Glomerular visceral epithelial cell (primary cell): ENCODE measurements around the gene SAP25.

ENCODE experiments used
- DNase-seq: peaks from one replicate; pipeline ENCODE4 v3.0.0-alpha.2; 2016; ENCODE audit errors: extremely low spot score

The SAP25 gene

GRCh38 chr7:100595188-100595587 is 21.5 kb upstream of the SAP25 start:
- no peak for DNase-seq

GRCh38 chr7:100591596-100591995 is 17.9 kb upstream of the SAP25 start:
- DNase-seq = no peak

DNA sequence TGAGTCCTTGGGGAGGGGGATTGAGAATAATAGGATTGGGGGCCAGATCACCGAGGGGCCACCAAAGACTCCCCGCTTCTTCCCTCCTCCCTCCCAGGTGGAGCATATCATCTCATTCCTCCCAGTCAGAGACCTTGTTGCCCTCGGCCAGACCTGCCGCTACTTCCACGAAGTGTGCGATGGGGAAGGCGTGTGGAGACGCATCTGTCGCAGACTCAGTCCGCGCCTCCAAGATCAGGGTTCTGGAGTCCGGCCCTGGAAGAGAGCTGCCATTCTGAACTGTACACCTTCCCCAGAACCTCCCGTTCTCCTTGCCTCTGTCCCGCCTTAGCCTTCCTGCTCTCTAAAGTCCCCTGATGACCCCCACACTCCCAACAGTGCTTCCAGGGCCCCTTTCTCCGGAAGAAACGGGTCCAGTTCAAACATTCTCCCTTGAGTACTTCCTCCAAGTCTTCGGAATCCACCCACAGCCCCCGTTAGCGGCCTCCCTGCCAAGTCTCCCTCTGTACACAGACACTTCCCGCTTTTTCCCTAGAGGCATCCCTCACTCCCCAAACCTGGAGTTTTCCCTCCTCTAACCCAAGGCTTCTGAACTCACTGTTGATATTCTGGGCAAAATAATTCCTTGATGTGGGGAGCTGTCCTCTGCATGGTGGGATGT is 16.5 kb upstream of the SAP25 start:
- DNase-seq = no peak

DNA sequence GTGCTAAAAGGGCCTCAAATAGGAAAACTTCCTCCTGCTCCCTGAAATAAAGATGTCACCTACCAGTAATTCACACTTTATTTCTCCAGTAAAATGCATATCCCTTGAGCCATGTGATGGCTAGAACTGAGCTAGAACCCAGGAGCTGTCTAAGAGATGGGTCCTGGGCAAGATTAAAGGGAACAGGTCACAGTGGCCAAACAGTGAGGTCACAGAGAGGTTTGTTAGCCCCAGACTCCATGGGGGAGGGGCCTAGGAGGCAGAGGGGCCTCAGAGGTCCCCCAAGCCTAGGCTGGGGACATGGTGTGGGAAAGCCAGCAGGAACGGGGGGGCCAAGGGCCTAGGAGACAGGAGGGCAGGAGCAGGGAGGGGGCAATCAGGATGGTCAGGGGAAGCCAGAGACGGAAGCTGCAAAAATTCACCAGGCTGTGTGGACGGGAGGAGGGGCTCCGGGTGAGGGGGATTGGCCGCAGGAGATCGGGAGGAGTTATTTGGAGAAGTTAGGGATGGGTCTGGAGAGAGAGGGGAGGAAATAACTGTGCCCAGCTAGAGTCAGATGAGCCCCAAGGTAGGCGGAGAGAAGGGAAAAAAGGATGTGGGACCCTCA is 15.7 kb upstream of the SAP25 start:
- no peak for DNase-seq

DNA sequence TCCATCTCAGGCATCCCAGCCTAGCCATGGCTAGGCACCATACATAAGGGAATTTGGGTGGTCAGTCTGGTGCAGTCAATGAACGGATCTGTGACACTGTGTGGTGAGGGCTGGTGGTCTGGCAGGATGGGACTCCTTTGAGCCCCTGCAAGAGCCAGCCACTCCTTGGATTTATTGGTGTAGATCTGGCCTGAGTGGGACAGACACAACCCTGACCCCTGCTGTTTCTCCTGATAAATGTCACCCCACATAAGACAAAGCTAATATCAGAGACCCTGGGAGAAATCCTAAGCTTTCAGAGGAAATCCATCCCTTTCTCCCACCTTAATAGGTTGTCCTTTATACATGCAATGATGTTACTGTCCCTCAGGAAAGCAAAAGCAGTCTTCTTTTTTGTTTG is 14.7 kb upstream of the SAP25 start:
- DNase-seq = peak; percentile 32

- DNase-seq = peak; percentile 100
Observed at GRCh38 chr7:100586266-100587025, 12.7 kb upstream of the SAP25 start, which contains the start of gene FBXO24. TSS of gene FBXO24 (plus strand) at chr7:100586328. CDS start at chr7:100586626, 298 bp downstream.

DNA sequence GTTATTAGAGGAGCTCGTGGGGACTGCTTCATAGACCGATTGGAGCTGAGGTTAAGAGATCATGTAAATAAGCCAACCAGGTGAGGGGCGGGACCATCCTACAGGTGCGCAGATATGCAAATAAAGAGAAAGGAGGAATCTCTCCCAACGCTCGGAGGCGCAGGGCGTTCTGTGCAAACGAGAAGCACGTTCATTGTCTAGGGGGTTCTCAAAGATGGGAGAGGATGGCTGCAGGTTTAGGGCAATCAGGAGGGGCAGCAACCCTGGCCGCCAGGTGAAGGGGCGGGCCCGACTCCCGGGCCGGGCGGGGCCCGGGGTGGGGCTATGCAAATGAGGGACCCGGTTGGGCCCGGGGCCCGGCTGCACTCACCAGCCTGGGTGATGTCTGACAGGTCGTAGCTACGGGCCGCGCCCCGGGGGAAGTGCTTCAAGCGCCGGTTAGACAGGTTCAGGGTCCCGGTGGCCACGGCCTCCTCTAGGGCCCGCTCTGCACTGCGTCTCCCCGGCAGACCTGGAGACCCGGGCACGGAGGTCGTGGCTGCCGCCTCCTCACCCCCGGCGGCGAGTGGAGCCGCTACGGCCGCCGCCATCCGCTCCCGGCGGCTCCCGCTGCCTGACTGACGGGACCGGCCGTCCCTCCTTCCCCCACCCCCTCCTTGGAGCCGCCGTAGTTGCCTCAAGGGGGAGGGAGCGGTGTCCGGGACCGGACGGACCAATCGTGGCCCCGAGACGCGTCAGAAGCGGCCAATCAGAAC is 12.0 kb upstream of the SAP25 start, which contains the start of gene LRCH4:
LRCH4 (minus strand) TSS at position 619 of the 755 bp plus-strand sequence; CDS start at position 590, 29 bp downstream.
- DNase-seq = peak; percentile 26

DNA sequence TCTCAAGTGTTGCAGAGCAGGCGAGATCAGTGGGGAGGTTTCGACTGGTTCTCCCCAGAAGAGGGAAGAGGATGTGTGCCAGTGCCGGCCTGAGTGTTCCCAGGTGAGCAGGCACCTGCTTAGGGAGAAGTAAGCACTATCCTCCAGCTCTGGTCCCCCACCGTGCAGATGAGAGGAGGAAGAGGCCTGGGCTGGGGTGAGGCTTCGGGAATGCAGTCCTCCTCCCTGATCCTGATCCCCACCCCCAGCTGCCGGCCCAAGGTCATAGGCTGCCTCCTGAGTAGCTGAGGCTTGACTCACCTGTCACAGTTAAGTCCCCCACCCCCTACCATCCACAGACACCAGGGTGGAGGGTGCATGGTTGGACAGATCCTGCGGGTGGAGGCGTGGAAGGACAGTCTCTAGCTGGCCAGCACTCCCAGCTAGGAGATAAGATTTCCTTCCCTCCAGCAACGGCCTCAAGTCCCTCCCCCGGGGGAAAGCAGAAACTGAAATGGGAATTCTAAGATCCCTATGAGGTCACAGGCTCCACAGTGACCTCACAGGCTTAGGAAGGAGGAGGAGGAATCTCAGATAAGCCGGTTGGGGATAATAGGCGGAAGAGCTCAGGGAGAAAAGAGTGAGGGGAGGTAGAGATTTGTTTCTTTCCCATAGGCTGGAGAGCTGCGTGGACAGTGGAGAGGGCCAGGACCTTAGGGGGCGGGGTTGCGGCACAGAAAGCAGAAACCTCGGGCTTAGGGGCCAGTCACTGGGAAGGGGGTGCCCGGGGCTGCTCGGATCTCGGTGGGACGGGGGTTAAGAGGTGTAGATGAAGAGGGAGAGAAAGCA is 11.2 kb upstream of the SAP25 start:
- DNase-seq = peak; percentile 31

DNA sequence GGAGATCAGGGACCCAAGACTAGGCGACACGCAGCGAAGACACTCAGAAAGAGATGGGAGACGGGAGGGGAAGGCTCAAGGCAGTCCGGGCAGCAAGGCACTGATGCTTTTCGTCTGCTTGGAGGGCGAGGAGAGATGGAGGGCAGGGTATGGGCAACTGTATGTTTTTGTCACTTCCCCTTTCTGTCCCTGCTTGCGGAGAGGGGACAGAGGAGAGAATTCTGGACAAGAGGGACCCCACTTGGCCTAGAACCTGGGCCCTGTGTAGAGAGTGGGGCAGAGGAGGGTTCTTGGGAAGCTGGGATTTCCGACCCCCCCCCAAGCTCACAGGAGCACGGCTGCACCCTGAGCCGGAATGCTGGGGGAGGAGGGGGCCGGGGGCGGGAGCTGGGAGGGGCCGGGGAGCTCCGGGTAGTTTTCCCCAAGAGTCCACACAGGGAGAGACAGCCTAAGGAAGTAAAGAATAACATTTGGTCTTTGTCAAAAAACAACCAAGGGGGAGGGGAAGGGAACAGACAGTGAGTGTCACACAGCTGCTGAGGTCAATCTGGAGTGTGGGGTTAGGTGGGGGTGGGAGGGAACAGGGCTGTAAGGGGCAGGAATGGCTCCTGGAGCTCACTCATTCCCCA is 10.5 kb upstream of the SAP25 start:
- DNase-seq = no peak

- DNase-seq = peak; percentile 11
Observed at GRCh38 chr7:100583132-100584053, 9.7 kb upstream of the SAP25 start.

DNA sequence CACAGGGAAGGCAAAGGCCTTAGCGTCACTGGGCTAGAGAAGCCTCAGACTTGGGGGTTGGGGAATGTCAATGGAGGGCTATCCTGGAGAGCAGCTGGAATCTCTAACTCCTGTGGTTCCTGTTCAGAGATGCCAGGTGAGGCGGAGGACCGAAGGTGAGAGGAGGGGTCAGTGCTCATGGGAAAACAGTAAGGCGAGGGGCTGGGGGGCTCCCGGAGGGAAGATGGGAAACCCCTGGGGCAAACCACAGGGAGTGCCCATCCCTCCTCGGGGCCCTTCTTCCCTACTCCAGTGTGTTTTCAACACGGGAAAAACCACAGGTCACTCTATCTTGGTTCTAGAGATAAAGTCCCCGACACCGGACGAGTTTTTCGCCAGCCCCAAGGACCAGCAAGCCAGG is 8.9 kb upstream of the SAP25 start:
- no peak for DNase-seq

GRCh38 chr7:100582041-100582579 is 8.4 kb upstream of the SAP25 start:
- no peak for DNase-seq

DNA sequence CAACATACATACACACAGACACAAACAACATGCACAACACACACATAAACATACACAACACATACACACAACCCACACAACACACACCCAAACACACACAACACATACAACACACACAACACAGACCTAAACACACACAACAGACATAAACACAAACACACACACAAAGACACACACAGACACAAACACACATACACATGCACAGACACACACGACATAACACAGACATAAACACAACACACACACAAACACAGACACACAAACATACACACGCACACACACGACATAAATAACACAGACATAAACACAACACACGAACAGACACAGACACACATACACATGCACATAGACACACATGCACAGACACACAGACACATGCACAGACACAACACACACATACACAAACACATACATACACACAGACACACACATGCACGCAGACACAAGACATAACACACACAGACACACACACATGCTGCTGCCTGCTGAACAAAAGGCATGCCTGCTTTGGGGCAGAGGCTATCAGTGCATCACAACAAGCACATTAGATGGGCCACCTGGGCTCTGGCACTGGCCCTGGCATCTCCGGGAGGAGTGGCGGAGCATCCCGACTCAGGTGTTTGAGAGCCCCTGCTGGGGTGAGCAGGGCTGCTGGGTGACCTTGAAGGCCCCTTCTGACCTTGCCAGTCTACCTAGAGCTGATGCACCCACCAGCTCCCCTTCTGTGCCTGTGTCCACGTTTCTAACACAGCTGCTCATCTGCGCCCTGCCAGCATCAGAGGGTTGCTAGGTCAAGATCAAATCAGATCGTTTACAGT is 7.0 kb upstream of the SAP25 start:
- DNase-seq = no peak

GRCh38 chr7:100578246-100579183 is 4.8 kb upstream of the SAP25 start:
- DNase-seq = no peak

GRCh38 chr7:100577507-100577906 is 3.8 kb upstream of the SAP25 start:
- no peak for DNase-seq

GRCh38 chr7:100577103-100577502 is 3.4 kb upstream of the SAP25 start:
- no peak for DNase-seq

DNA sequence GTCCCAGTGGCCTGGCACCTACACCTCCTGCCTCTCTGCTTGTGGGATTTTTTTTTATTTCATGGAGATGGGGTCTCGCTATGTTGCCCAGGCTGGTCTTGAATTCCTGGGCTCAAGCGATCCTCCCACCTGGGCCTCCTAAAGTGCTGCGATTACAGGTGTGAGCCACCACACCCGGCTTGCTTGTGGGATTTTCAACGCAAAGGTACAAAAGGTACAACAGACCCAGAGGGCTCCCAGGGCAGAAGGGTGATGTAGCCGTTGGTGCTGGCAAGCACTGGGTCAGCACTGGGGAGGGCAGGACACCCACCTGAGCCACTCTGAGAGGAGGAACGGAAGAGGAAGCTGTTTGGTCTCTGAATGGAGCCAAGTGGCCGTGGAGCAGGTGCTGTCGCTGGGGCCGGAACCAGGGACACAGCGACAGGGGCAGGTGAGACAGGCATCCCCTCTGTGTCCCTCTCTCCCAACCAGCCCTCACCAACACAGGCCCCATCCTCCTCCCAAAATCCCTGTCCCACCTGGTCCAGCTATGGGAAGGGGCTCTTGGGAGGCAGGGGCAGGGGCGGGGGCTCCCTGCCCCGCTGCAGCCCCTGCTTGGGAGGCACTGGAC is 2.8 kb upstream of the SAP25 start:
- DNase-seq = no peak
